ENCODE measurements around the gene MAP6D1.

DNA sequence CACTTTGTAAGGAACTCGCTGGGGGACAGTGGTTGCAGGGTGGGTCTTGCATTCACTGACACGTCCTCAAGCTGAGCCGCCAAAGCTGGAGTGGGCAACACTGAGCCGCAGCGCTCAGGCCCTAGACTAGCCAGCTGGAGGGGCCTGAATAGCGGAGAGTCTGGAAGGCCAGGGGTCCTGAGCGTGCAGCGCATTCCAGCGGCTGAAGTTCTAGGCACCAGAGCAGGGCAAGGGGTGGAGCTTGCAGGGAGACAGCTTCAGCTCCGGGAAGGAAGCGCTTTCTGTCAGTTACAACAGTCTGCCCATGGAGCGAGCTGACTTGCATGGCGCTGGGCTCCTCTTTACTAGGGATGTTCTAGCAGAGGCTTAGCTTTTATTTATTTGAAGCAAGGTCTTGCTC, 2.7 kb downstream of the MAP6D1 start:
- TF ChIP-seq, protein P1, sequence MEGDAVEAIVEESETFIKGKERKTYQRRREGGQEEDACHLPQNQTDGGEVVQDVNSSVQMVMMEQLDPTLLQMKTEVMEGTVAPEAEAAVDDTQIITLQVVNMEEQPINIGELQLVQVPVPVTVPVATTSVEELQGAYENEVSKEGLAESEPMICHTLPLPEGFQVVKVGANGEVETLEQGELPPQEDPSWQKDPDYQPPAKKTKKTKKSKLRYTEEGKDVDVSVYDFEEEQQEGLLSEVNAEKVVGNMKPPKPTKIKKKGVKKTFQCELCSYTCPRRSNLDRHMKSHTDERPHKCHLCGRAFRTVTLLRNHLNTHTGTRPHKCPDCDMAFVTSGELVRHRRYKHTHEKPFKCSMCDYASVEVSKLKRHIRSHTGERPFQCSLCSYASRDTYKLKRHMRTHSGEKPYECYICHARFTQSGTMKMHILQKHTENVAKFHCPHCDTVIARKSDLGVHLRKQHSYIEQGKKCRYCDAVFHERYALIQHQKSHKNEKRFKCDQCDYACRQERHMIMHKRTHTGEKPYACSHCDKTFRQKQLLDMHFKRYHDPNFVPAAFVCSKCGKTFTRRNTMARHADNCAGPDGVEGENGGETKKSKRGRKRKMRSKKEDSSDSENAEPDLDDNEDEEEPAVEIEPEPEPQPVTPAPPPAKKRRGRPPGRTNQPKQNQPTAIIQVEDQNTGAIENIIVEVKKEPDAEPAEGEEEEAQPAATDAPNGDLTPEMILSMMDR (conservative IDR thresholded peaks at IDR 0.05; ENCODE audit: low read depth, low read length) = no peak
- TF ChIP-seq RAD21 (IDR thresholded peaks at IDR 0.05; ENCODE audit: low read length) (no peak), POLR2A (IDR thresholded peaks at IDR 0.05; ENCODE audit: low read depth, low read length) (no peak), RFX5 (IDR thresholded peaks at IDR 0.05; ENCODE audit: low read depth, low read length) (no peak), MXI1 (IDR thresholded peaks at IDR 0.05; ENCODE audit: borderline replicate concordance, low read depth, low read length) (no peak), BHLHE40 (IDR thresholded peaks at IDR 0.05; ENCODE audit: low read depth, low read length) (no peak), SMC3 (IDR thresholded peaks at IDR 0.05; ENCODE audit: low read depth, low read length) (no peak), MAZ (IDR thresholded peaks at IDR 0.05; ENCODE audit: borderline replicate concordance, low read depth, low read length) (no peak), CEBPB (IDR thresholded peaks at IDR 0.05; ENCODE audit: low read depth, low read length) (no peak), MAFK (IDR thresholded peaks at IDR 0.05; ENCODE audit: low read depth, low read length) (no peak), RCOR1 (IDR thresholded peaks at IDR 0.05; ENCODE audit: insufficient replicate concordance, low read length) (no peak), CHD1 (IDR thresholded peaks at IDR 0.05; ENCODE audit: low read depth, low read length) (no peak), ELK1 (IDR thresholded peaks at IDR 0.05; ENCODE audit: borderline replicate concordance, low read depth, low read length) (no peak)
- TF ChIP-seq, protein P2, sequence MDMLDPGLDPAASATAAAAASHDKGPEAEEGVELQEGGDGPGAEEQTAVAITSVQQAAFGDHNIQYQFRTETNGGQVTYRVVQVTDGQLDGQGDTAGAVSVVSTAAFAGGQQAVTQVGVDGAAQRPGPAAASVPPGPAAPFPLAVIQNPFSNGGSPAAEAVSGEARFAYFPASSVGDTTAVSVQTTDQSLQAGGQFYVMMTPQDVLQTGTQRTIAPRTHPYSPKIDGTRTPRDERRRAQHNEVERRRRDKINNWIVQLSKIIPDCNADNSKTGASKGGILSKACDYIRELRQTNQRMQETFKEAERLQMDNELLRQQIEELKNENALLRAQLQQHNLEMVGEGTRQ (IDR thresholded peaks at IDR 0.05; ENCODE audit: low read depth, low read length) = no peak

Measured in IMR-90 (cell line).